GM15510 (cell line): Measurements from ENCODE around the gene WHAMM.

ENCODE experiments used
- POLR2A ChIP-seq: IDR thresholded peaks from 3 replicates; pipeline ENCODE4 v1.6.1; 2011; ENCODE audit warnings: borderline replicate concordance; ENCODE audit not compliant: insufficient read length; ENCODE audit errors: extremely low read depth

The WHAMM gene

DNA sequence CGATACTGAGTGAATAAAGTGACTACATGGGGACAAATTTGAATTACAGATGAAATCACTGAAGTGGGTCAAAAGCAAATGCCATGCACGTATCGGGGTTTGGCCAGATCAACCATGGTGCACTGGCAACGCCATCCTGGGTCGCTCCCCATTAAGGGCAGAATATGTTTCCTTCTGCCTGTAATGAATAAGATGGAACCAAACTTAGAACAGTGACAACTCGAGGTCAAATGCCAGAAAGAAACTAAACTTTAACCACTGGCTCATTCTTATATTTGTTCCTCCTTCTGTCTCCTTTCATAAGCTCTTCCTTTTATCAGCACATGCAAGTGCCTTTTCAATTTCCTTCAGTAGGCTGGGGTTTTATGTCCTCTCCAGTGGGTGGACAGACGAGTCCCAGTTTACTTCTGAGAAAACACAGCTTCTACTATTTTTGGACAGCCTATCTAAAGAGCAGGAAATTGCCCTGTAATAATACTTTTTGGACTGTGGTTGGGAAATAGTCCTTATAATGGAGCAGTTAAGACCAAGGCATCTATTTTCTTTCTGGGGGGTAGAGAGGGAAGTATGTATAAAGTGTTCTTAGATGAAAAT lies 61.4 kb downstream of the WHAMM start:
- TF ChIP-seq POLR2A: no peak

DNA sequence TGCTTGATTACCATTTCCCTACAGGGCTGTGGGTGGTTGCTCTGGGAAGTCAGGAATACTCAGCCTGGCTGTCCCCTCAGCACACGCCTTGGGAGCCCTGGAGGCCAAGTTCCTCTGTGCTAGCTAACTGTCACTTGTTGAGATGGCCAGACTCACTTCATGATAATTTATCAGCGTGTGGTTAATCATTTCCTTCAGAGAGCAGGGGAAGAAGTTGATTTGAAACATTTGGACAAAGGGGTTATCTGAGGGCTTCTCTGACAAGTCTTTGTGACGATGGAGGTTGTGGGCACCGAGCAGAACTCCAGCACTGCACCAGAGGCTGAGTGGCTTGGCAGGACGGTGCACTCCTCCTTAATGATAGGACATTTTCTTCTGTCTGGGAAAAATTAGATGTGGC lies 61.9 kb downstream of the WHAMM start:
- no peak for TF ChIP-seq POLR2A

DNA sequence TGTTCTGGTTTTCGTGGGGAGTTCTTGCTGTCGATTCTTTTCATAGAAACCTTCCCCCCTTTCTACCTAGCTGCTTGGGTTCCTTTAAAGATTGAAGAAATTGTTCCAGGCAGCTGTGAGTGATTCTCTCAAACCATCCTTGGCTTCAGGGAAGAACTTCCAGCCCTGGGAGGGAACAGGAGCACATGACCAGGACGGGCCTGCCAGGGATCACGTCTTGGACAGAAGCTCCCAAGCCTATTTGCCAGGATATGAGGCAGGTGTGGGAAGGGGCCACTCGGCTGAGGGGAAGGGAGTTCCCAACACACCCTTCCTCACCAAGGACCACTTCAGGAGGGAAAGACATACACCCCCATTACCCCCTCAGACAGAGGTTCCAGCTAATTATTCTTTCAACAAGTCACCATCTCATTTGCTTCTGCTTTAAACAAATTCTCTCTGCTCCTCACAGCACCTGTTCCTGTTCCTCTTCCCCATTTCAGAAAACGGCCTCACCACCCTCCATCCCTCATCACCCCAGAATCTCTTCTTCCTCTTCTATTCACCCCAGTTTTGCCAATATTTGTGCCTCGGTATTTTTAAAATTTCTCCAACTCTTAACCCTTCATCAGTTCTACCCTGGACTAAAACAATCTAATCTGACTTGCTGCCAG lies 62.5 kb downstream of the WHAMM start:
- TF ChIP-seq POLR2A: no peak

DNA sequence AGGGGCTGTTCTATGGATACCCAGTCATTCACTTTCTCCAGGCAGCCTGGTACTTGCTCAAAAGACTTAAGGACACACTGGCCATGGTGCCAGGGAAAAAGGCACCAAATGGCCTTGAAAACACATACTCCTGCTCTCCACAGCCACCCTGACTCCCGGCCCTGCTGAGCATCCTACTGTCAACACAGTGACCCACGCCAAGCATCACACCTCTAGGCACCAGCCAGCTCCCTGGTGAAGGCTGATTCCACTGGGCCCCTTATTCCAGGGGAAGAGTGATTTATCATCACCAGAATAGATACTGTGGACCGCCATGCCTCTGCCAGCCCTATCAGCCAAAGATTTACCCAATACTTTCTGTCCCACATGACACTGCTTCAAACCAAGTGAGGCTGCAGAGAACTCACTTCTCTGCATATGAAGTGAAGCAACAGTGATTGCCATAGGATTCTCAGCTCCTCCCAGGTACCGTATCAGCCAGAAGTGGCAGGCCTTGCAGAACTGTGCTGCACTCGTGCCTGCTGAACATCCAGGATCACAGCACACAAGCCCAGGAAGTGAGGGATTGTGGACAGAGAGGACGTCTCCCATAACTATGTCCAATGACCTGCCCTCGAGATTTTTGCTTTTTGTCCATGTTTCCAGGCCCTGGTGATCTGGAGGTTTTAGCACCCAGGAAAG lies 63.7 kb downstream of the WHAMM start:
- TF ChIP-seq POLR2A: no peak

DNA sequence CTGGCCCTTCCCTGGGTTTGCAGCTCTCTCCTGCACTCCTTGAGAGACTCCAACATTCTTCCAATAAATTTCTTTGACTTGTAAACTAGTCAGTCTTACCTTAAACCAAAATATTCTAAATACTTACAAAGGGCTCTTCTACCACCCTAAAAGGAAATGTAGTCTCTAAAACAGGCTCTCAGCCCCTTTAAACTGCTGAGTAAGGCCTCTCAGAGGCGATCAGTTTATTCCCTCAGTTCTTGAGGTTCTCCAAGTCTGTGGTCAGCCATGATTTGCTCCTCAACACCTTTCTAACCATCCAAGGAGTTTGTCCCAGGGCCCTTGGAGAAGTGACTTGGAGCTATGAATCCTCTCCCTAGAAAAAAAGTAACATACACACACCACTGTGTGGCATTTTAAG lies 64.8 kb downstream of the WHAMM start:
- TF ChIP-seq POLR2A: no peak

DNA sequence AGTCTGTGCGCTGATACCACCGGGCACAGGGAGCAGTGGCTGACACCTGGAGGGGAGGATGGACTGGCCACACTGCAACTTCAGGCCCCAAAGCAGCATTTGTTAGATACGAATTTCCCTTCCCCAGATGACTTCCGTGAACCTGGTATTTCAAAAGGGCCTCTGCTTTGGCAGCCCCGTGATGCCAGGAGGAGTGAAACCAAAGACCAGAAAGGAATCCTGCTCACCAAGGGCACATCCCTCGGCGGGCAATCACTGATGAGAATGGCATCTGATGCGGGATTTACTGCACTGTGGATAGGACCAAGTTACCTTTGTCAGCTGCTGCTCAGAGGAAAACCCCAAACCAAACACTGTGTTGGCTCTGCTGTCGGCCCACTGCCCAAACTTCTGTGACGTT lies 65.5 kb downstream of the WHAMM start:
- no peak for TF ChIP-seq POLR2A

DNA sequence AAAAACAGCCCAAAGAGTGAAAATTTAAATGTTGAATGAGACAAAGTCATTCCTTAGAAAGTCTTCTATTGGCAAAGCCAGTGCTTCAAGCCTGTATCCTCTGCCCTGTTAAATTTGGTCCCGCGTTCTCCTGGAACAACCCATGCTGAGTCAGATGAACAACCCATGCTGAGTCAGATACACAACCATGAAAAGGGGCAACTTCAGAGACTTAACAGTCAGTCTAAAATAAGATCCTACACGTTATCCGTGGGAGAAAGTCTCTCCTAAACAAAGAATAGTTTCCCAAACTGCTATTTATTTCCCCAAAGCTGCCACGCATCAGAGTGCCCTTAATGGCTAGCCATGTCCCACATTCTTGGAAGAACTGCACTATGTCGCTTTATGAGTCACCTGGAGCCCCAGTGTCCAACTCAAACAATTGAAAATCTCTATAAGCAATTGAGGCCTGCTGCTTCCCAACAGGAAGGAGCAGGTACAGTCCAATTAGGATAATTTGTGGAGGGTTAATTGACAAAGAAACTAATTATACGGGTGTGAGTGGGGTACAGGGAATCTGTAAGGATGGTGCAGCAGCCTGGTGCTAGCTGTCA lies 66.1 kb downstream of the WHAMM start:
- no peak for TF ChIP-seq POLR2A

DNA sequence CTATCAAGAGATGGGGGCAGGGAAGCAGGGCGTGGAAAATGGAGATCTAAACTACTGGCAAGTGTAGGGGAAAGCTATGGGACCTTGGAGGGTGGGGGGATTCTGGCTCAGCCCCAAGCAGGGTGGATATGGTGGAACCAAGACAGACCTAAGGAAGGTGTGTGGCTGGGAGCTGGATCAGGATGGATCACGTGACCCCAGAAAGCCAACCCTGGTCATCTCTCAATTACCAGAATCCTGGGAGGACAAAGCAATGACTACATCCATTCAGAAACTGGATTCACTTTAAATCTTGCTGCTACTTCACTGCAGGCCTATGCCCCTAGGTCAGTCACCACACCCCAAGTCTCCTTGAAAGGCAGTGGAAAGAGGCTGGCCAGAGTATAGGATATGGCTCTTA lies 68.4 kb downstream of the WHAMM start:
- TF ChIP-seq POLR2A: no peak

DNA sequence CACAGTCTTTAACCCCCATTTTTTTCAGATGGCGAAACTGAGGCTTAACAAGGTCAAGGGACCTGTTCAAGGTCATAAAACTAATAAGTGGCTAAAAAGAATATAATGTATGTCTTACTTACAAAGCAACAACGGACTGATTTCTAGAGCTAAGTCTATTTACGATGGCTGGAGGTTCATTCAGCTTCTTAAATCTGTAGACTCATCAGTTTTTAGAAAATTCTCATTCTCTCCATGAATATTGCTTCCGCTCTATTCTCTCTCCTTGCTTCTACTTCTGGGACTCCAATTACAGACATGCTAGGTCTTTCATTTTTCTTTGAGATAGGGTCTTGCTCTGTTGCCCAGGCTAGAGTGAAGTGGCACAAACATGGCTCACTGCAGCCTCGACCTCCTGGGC lies 68.9 kb downstream of the WHAMM start:
- no peak for TF ChIP-seq POLR2A

DNA sequence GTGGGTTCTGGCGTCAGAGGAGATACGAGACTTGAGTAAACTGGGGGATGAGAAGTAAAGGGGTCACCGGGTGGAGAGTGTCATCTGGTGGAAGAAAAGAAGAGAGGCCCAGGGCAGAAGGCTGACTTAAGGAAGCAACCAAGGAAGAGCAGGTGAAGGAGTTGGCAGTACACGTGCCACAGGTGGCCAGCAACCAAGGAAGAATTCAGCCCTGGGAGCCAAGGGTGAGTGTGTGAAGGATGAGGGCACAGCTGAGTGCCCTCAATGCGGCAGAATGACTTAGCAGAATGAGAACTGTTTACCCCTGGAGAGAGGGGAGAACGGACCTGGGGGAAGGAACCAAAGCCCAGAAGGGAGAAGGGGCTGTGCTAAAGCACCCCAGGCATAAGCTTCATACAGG lies 71.3 kb downstream of the WHAMM start:
- TF ChIP-seq POLR2A: no peak

DNA sequence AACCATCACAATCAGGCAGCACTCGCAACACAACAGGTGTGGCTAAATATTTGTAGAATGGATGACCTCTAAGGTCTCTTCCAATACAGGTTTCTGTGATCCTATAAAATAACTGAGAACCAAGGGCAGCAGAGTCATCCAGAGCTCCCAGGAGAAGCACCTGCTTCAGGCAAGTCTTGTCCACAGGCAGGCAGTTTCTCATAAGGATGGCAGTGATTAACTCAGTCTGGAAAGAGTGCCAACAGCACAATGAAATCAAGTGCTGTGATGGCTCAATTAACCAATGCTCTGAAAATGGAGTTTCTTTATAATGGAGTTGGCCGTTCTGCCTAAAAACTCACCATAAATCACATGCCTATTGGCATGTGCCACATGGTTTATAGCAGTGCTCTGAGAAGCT lies 72.3 kb downstream of the WHAMM start:
- TF ChIP-seq POLR2A: no peak

DNA sequence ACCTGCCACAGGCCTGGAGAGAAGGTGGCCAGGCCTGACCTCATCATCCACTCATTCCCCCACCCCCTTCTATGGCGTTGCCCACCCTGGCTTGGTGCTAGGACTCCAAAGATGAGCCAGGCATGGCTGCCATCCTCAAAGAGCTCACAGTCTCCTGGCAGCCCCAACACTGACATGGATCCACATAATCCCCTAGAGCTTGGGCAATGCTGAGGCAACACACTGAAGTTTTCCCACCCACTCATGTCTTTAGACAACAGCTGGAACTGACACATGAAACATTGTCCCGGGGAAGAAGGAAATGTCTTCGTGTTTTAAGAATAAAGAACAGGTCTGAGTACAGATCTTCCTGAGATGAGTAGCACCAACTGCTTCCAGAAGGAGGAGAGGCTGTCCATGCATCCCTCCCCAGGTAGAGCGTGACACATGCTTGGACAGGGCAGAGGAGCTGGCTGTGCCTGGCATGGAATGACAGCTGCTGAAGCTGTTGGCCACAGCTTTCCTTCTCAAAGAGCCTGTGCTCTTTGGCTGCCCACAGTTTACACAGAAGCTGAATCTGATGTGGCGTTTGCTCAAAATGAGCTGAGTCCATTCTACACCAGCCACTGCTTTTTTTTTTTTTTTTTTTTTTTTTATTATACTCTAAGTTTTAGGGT lies 73.0 kb downstream of the WHAMM start:
- TF ChIP-seq POLR2A: no peak
